WTC11 (cell line): ENCODE results near the gene C1orf174.

Experiments
- E2F1 ChIP-seq: sonication (generic); formaldehyde crosslinking; IDR thresholded peaks from 2 replicates; pipeline ENCODE4 v1.8.0; 2022; ENCODE audit warnings: mild to moderate bottlenecking, missing genetic modification reagents
- NFYB ChIP-seq: sonication (generic); formaldehyde crosslinking; conservative IDR thresholded peaks from 2 replicates; pipeline ENCODE4 v1.8.0; 2022; ENCODE audit warnings: low read depth, missing genetic modification reagents
- NR1H2 ChIP-seq: sonication (generic); formaldehyde crosslinking; IDR thresholded peaks from 2 replicates; pipeline ENCODE4 v1.9.0; 2021; ENCODE audit warnings: mild to moderate bottlenecking, moderate library complexity, missing genetic modification reagents
- RELA ChIP-seq: sonication (generic); formaldehyde crosslinking; IDR thresholded peaks from 2 replicates; pipeline ENCODE4 v1.8.1; 2022; ENCODE audit warnings: missing genetic modification reagents, mild to moderate bottlenecking, borderline replicate concordance
- TCF7 ChIP-seq: sonication (generic); formaldehyde crosslinking; IDR thresholded peaks from 2 replicates; pipeline ENCODE4 v1.8.0; 2022; ENCODE audit warnings: mild to moderate bottlenecking, low read depth, missing genetic modification reagents, moderate library complexity
- TEAD4 ChIP-seq: sonication (generic); formaldehyde crosslinking; IDR thresholded peaks from 2 replicates; pipeline ENCODE4 v1.8.0; 2022; ENCODE audit warnings: mild to moderate bottlenecking, missing genetic modification reagents
- ZNF121 ChIP-seq: sonication (generic); formaldehyde crosslinking; IDR thresholded peaks from 2 replicates; pipeline ENCODE4 v1.8.0; 2023; ENCODE audit warnings: missing genetic modification reagents
- ZNF532 ChIP-seq: fragments of 250-450 bp; sonication (Bioruptor Pico); IDR thresholded peaks from 2 replicates; pipeline ENCODE4 v1.9.0; 2021; ENCODE audit warnings: mild to moderate bottlenecking, borderline replicate concordance
- TF ChIP-seq, protein P1 (sequence below): fragments of 200-600 bp; IDR thresholded peaks from 2 replicates; pipeline ENCODE4 v1.8.0; 2022; ENCODE audit warnings: antibody characterized with exemption
- TF ChIP-seq, protein P2 (sequence below): sonication (generic); formaldehyde crosslinking; IDR thresholded peaks from 2 replicates; pipeline ENCODE4 v1.8.0; 2022; ENCODE audit warnings: mild to moderate bottlenecking, missing genetic modification reagents
- TF ChIP-seq, protein P3 (sequence below): sonication (generic); formaldehyde crosslinking; IDR thresholded peaks from 2 replicates; pipeline ENCODE4 v1.8.0; 2022; ENCODE audit warnings: missing genetic modification reagents

GRCh38 chr1:3910857-3911845 is 11.1 kb upstream of the C1orf174 start:
- TF ChIP-seq ZNF121 (CRISPR knock-in tag), result no peak
- TF ChIP-seq, protein P1, sequence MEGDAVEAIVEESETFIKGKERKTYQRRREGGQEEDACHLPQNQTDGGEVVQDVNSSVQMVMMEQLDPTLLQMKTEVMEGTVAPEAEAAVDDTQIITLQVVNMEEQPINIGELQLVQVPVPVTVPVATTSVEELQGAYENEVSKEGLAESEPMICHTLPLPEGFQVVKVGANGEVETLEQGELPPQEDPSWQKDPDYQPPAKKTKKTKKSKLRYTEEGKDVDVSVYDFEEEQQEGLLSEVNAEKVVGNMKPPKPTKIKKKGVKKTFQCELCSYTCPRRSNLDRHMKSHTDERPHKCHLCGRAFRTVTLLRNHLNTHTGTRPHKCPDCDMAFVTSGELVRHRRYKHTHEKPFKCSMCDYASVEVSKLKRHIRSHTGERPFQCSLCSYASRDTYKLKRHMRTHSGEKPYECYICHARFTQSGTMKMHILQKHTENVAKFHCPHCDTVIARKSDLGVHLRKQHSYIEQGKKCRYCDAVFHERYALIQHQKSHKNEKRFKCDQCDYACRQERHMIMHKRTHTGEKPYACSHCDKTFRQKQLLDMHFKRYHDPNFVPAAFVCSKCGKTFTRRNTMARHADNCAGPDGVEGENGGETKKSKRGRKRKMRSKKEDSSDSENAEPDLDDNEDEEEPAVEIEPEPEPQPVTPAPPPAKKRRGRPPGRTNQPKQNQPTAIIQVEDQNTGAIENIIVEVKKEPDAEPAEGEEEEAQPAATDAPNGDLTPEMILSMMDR, result peak; percentile 67
- TF ChIP-seq NFYB, result no peak
- TF ChIP-seq, protein P2, sequence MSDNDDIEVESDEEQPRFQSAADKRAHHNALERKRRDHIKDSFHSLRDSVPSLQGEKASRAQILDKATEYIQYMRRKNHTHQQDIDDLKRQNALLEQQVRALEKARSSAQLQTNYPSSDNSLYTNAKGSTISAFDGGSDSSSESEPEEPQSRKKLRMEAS (CRISPR knock-in tag), result no peak
- TF ChIP-seq, protein P3, sequence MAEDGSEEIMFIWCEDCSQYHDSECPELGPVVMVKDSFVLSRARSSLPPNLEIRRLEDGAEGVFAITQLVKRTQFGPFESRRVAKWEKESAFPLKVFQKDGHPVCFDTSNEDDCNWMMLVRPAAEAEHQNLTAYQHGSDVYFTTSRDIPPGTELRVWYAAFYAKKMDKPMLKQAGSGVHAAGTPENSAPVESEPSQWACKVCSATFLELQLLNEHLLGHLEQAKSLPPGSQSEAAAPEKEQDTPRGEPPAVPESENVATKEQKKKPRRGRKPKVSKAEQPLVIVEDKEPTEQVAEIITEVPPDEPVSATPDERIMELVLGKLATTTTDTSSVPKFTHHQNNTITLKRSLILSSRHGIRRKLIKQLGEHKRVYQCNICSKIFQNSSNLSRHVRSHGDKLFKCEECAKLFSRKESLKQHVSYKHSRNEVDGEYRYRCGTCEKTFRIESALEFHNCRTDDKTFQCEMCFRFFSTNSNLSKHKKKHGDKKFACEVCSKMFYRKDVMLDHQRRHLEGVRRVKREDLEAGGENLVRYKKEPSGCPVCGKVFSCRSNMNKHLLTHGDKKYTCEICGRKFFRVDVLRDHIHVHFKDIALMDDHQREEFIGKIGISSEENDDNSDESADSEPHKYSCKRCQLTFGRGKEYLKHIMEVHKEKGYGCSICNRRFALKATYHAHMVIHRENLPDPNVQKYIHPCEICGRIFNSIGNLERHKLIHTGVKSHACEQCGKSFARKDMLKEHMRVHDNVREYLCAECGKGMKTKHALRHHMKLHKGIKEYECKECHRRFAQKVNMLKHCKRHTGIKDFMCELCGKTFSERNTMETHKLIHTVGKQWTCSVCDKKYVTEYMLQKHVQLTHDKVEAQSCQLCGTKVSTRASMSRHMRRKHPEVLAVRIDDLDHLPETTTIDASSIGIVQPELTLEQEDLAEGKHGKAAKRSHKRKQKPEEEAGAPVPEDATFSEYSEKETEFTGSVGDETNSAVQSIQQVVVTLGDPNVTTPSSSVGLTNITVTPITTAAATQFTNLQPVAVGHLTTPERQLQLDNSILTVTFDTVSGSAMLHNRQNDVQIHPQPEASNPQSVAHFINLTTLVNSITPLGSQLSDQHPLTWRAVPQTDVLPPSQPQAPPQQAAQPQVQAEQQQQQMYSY, result no peak
- no peak for TF ChIP-seq TEAD4 (CRISPR knock-in tag)
- no peak for TF ChIP-seq E2F1 (CRISPR knock-in tag)
- no peak for TF ChIP-seq NR1H2 (CRISPR knock-in tag)
- TF ChIP-seq RELA (CRISPR knock-in tag), result no peak
- no peak for TF ChIP-seq ZNF532 (CRISPR knock-in tag)
- no peak for TF ChIP-seq TCF7 (CRISPR knock-in tag)
